GM12878 (cell line): Measurements from ENCODE around the gene PHYKPL. TPM values are rescaled to one million over a fixed set of nuclear protein-coding genes. Genes with fewer than 3 reads are reported as not detected.

Experiments
- ATAC-seq: fragments of 200-7000 bp; cut with Tn5 transposase; 3 replicates; pipeline ENCODE4 v1.9.1; 2020; ENCODE audit warnings: mild to moderate bottlenecking, moderate library complexity
- BruUV-seq: library from RNA; stranded (reverse); fragments of 400-500 nt; replicated peaks from 2 replicates; lab custom pipeline; 2021; lab: Mats Ljungman, UMichigan
- CTCF ChIA-PET: fragments of 300-600 bp; sonication (Branson Sonifier 250); formaldehyde crosslinking; extraction: SDS; loops from one replicate; lab custom pipeline; 2021; ENCODE audit warnings: inconsistent platforms; lab: Yijun Ruan, JAX
- POLR2A ChIA-PET: fragments of 350-600 bp; formaldehyde crosslinking; extraction: SDS; loops from one replicate; lab custom pipeline; 2021; ENCODE audit warnings: inconsistent platforms; lab: Charles Lee
- RAD21 ChIA-PET: fragments of 300-600 bp; sonication (Branson Sonifier 250); formaldehyde crosslinking; loops from one replicate; lab custom pipeline; 2023; ENCODE audit warnings: antibody characterized with exemption; ENCODE audit not compliant: unreplicated experiment; lab: Charles Lee
- SMC1A ChIA-PET: fragments of 300-600 bp; sonication (Branson Sonifier 250); formaldehyde crosslinking; loops from one replicate; lab custom pipeline; 2023; ENCODE audit not compliant: unreplicated experiment, uncharacterized antibody; lab: Charles Lee
- DNase-seq: peaks from one replicate; pipeline ENCODE4 v3.0.0-alpha.2; 2011; ENCODE audit warnings: low read depth, low spot score
- FAIRE-seq: peaks from 3 replicates; lab custom pipeline; 2011; peaks lifted over from hg19 to GRCh38; lab: Jason Lieb, UNC
- H2AFZ ChIP-seq: 2 replicates; pipeline ENCODE4 v1.6.0; 2011; ENCODE audit warnings: low read depth, low read length, control low read depth; ENCODE audit not compliant: control insufficient read depth
- H3K27ac ChIP-seq: 2 replicates; pipeline ENCODE4 v1.5.1; 2011; ENCODE audit warnings: control low read depth; ENCODE audit not compliant: control insufficient read depth, insufficient read depth
- H3K27me3 ChIP-seq, 2 experiments: replicated peaks in 1 of 2; 2 replicates each; pipeline versions ENCODE4 v1.6.0 to v1.6.1; 2011; ENCODE audit warnings: low read length in 1 of 2; ENCODE audit not compliant: control insufficient read depth in 2 of 2, insufficient read depth in 2 of 2
- H3K36me3 ChIP-seq, 2 experiments: 2 replicates each; pipeline ENCODE4 v1.5.1; 2011; ENCODE audit warnings: low read length in 1 of 2; ENCODE audit not compliant: control insufficient read depth in 2 of 2, insufficient read depth in 2 of 2
- H3K4me1 ChIP-seq: 2 replicates; pipeline ENCODE4 v1.6.1; 2011; ENCODE audit warnings: mild to moderate bottlenecking, low read length, moderate library complexity, mixed read lengths; ENCODE audit not compliant: control insufficient read depth, insufficient read depth
- H3K4me2 ChIP-seq: 2 replicates; pipeline ENCODE4 v1.6.0; 2011; ENCODE audit warnings: control low read depth; ENCODE audit not compliant: control insufficient read depth, insufficient read depth
- H3K4me3 ChIP-seq: fragments of 200-600 bp; sonication (generic); 2 replicates; pipeline ENCODE4 v1.5.1; 2016
- H3K79me2 ChIP-seq: 2 replicates; pipeline ENCODE4 v1.6.0; 2011; ENCODE audit warnings: low read length; ENCODE audit not compliant: control insufficient read depth, insufficient read depth
- H3K9ac ChIP-seq: 2 replicates; pipeline ENCODE4 v1.8.0; 2011; ENCODE audit warnings: low read length, control low read depth, mixed read lengths; ENCODE audit not compliant: control insufficient read depth, insufficient read depth
- H3K9me3 ChIP-seq: replicated peaks from 3 replicates; pipeline ENCODE4 v1.5.1; 2011; ENCODE audit warnings: mild to moderate bottlenecking, low read length; ENCODE audit not compliant: control insufficient read depth, insufficient read depth
- H4K20me1 ChIP-seq: 2 replicates; pipeline ENCODE4 v1.6.0; 2011; ENCODE audit not compliant: control insufficient read depth, insufficient read depth
- ATF2 ChIP-seq: IDR thresholded peaks from 2 replicates; pipeline ENCODE4 v1.6.1; 2012; ENCODE audit warnings: low read length, inconsistent platforms
- CBFB ChIP-seq: IDR thresholded peaks from 2 replicates; pipeline ENCODE4 v1.6.1; 2016; ENCODE audit warnings: antibody characterized with exemption, low read depth
- SRF ChIP-seq, 2 experiments: IDR thresholded peaks; 2 replicates each; pipeline ENCODE4 v1.6.1; 2011; ENCODE audit warnings: low read depth in 2 of 2, low read length in 2 of 2, mild to moderate bottlenecking in 1 of 2, moderate library complexity in 1 of 2
- WGBS: methylation state at CpG from one replicate; pipeline ENCODE4 v1.1.6; 2016; ENCODE audit warnings: low lambda C conversion rate; ENCODE audit not compliant: insufficient replicate concordance, insufficient coverage; ENCODE audit errors: missing lambda C conversion rate; 5-methylcytosine and 5-hydroxymethylcytosine counted together
- in situ Hi-C: fragments of 300-500 bp; cut with MboI; formaldehyde crosslinking; loops from 9 replicates; pipeline ENCODE4 v1.14.3; 2018; ENCODE audit warnings: mixed read lengths
- intact Hi-C: fragments of 100-400 bp; cut with micrococcal nuclease; formaldehyde crosslinking; loops from one replicate; pipeline ENCODE4 v1.14.2; 2022; ENCODE audit not compliant: unreplicated experiment
- polyA plus RNA-seq, 11 experiments: library from polyadenylated mRNA; depleted of rRNA in 4 of 11; unstranded in 6 of 11; stranded (reverse) in 5 of 11; fragments of >200 nt; fragmentation: Nextera tagmentation in 4 of 11; fragmentation: Illumina TruSeq in 1 of 11; extraction: Ambion mirVana in 4 of 11; extraction: Trizol in 1 of 11; gene quantifications; 1 replicate in 1 of 11; 2 replicates in 10 of 11; pipeline versions ENCODE4 v1.2.1 to v1.2.3, GENCODE V29; 2011 to 2016; ENCODE audit warnings: inconsistent platforms in 2 of 11, missing spikeins in 2 of 11, low read depth in 1 of 11
- total RNA-seq, 4 experiments: library from RNA; depleted of rRNA in 3 of 4; stranded (reverse); fragments of >200 nt in 3 of 4; fragmentation: Illumina TruSeq in 1 of 4; extraction: Trizol in 1 of 4; gene quantifications; 2 replicates each; pipeline versions ENCODE4 v1.2.1 to v1.2.3, GENCODE V29; 2013 to 2021
- TF ChIP-seq, protein P1 (sequence below), 3 experiments: IDR thresholded peaks in 2 of 3; conservative IDR thresholded peaks in 1 of 3; 2 replicates each; pipeline ENCODE4 v1.5.1; 2011; ENCODE audit warnings: low read depth in 3 of 3, low read length in 3 of 3, mild to moderate bottlenecking in 3 of 3, control low read depth in 2 of 3, moderate library complexity in 2 of 3, inconsistent platforms in 1 of 3, mixed read lengths in 1 of 3; ENCODE audit not compliant: control insufficient read depth in 2 of 3, insufficient read depth in 1 of 3; ENCODE audit errors: extremely low read depth in 1 of 3

The PHYKPL gene
- total and polyA plus RNA-seq, 10 of the 15 experiments (the other 5 are each of a cell fraction or from before 2014, with no cell fraction given), result 4.5 to 53.9 (median 25.6) TPM

DNA sequence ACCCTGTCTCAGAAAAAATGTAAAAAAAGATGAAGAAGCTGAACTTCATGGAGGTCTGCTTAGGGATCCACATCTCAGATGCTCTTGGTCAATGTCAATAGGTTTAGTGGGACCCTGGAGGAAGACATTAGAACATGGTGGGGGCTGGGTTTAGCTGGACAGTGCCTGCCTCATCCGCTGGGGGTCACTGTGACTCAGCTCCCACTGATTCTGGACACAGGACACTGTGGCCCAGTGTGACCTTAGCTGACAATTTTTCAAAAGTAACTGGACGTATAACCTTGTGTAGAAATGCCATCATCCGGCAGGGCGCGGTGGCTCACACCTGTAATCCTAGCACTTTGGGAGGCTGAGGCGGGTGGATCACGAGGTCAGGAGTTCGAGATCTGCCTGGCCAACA, 35.6 kb downstream of the PHYKPL start:
- ATAC-seq, result peak; percentile 86
- intact Hi-C loops (no loop called here), in situ Hi-C loops (no loop called here)
- ChIA-PET RAD21 (no interaction called here), POLR2A (interaction anchor here (0.6 kb wide), 1 partner anchor 647 kb away, joined by 3 read pairs; no protein-coding TSS in a partner anchor), CTCF (interaction anchor here (0.7 to 1.9 kb wide), 4 partner anchors 12 to 34 kb away, joined by 3 to 7 read pairs (median 3); no protein-coding TSS in a partner anchor), SMC1A (no interaction called here)
- H3K27ac ChIP-seq, result no peak overlapping the region
- H3K9me3 ChIP-seq, result no peaks in the 10 kb centered on the region
- DNase-seq, result no peak
- no peak overlapping the region for H2AFZ ChIP-seq
- H3K9ac ChIP-seq, result no peak overlapping the region
- H3K79me2 ChIP-seq, result no peaks in the 10 kb centered on the region
- H4K20me1 ChIP-seq, result no peaks in the 10 kb centered on the region
- no peaks in the 10 kb centered on the region for H3K4me1 ChIP-seq
- no TSS peak for BruUV-seq
- no peak overlapping the region for H3K4me3 ChIP-seq
- WGBS, result 66% methylated on average over 8 of the region's 8 CpGs
- peaks cover 0 to 5% of the 10 kb centered on the region in 2 experiments; a peak in 3 of 4 replicates for H3K27me3 ChIP-seq
- H3K36me3 ChIP-seq, result no peaks in the 10 kb centered on the region
- TF ChIP-seq SRF (IDR thresholded peaks at IDR 0.05; ENCODE audit: low read depth in 2 of 2, low read length in 2 of 2), result no peak
- TF ChIP-seq CBFB, result no peak
- no peak for TF ChIP-seq ATF2
- TF ChIP-seq, protein P1, sequence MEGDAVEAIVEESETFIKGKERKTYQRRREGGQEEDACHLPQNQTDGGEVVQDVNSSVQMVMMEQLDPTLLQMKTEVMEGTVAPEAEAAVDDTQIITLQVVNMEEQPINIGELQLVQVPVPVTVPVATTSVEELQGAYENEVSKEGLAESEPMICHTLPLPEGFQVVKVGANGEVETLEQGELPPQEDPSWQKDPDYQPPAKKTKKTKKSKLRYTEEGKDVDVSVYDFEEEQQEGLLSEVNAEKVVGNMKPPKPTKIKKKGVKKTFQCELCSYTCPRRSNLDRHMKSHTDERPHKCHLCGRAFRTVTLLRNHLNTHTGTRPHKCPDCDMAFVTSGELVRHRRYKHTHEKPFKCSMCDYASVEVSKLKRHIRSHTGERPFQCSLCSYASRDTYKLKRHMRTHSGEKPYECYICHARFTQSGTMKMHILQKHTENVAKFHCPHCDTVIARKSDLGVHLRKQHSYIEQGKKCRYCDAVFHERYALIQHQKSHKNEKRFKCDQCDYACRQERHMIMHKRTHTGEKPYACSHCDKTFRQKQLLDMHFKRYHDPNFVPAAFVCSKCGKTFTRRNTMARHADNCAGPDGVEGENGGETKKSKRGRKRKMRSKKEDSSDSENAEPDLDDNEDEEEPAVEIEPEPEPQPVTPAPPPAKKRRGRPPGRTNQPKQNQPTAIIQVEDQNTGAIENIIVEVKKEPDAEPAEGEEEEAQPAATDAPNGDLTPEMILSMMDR (IDR thresholded peaks at IDR 0.05 in 2 of 3, conservative IDR thresholded peaks at IDR 0.05 in 1 of 3; ENCODE audit: control insufficient read depth in 2 of 3, extremely low read depth in 1 of 3, insufficient read depth in 1 of 3, low read depth in 3 of 3, low read length in 3 of 3), result peak; percentile 28 to 56 (median 53); a peak in 5 of 6 replicates
- no peak for FAIRE-seq
- no peak overlapping the region for H3K4me2 ChIP-seq
